ENCODE measurements around the gene C8G.

GRCh38 chr9:136960938-136961275 is 15.9 kb downstream of the C8G start:
- TF ChIP-seq TEAD4 (IDR thresholded peaks at IDR 0.05) (no peak), ZBTB7A (IDR thresholded peaks at IDR 0.05; ENCODE audit: low read depth) (no peak), EP300 (IDR thresholded peaks at IDR 0.05; ENCODE audit: borderline replicate concordance) (no peak), MAX (IDR thresholded peaks at IDR 0.05) (no peak), TCF12 (IDR thresholded peaks at IDR 0.05; ENCODE audit: low read depth) (no peak), EGR1 (IDR thresholded peaks at IDR 0.05) (no peak), REST (IDR thresholded peaks at IDR 0.05; ENCODE audit: low read depth) (no peak), CREB1 (IDR thresholded peaks at IDR 0.05; ENCODE audit: low read depth) (no peak), USF1 (IDR thresholded peaks at IDR 0.05) (no peak), YY1 (IDR thresholded peaks at IDR 0.05; ENCODE audit: low read depth) (no peak), FOXM1 (IDR thresholded peaks at IDR 0.05; ENCODE audit: borderline replicate concordance, low read depth) (no peak), RAD21 (IDR thresholded peaks at IDR 0.05; ENCODE audit: low read depth) (no peak), CEBPB (IDR thresholded peaks at IDR 0.05) (no peak), TAF1 (IDR thresholded peaks at IDR 0.05; ENCODE audit: low read depth) (no peak)

Measured in Ishikawa (cell line).